Measurements from ENCODE around the gene GPR33.
"Not testable (repeated sequence)": the region's sequence is repeated elsewhere in the genome, so short reads cannot be mapped to it uniquely, and the experiment has no call there.

The GPR33 gene

GRCh38 chr14:31487886-31488285 lies at the start of gene GPR33:
Gene GPR33, minus strand, starts transcription at chr14:31488039. Its CDS starts 4,074 bp downstream, at chr14:31483965.
- no peak for DNase-seq

GRCh38 chr14:31536201-31536960 lies 48.5 kb upstream of the GPR33 start:
- no peak for DNase-seq

- DNase-seq, result no peak
These were observed 42.3 kb upstream of the GPR33 start for GRCh38 chr14:31530136-31530535.

GRCh38 chr14:31529053-31529452 lies 41.2 kb upstream of the GPR33 start:
- DNase-seq, result no peak

- no peak for DNase-seq
These were observed 39.7 kb upstream of the GPR33 start for GRCh38 chr14:31527546-31527945.

GRCh38 chr14:31527087-31527486 lies 39.2 kb upstream of the GPR33 start:
- no peak for DNase-seq

- no peak for DNase-seq
These were observed 23.0 kb upstream of the GPR33 start for GRCh38 chr14:31510855-31511254.

GRCh38 chr14:31510222-31510621 lies 22.4 kb upstream of the GPR33 start:
- DNase-seq, result no peak

- no peak for DNase-seq
These were observed 20.3 kb upstream of the GPR33 start for GRCh38 chr14:31508135-31508534.

- DNase-seq, result no peak
These were observed 17.6 kb upstream of the GPR33 start for GRCh38 chr14:31505411-31505810.

GRCh38 chr14:31501870-31502269 lies 14.0 kb upstream of the GPR33 start:
- DNase-seq, result no peak

- DNase-seq, result no peak
These were observed 5.1 kb upstream of the GPR33 start for GRCh38 chr14:31492759-31493498.

- DNase-seq, result no peak
These were observed 1.9 kb upstream of the GPR33 start for GRCh38 chr14:31489691-31490090.

GRCh38 chr14:31486764-31487163 lies 1.1 kb downstream of the GPR33 start:
- DNase-seq, result no peak

- no peak for DNase-seq
These were observed 3.1 kb downstream of the GPR33 start for GRCh38 chr14:31484754-31485153.

- no peak for DNase-seq
These were observed 7.7 kb downstream of the GPR33 start for GRCh38 chr14:31480156-31480555.

GRCh38 chr14:31479027-31479426 lies 8.8 kb downstream of the GPR33 start:
- no peak for DNase-seq

- DNase-seq, result no peak
These were observed 10.6 kb downstream of the GPR33 start for GRCh38 chr14:31477248-31477647.

- DNase-seq, result no peak
These were observed 11.5 kb downstream of the GPR33 start for GRCh38 chr14:31476131-31476866.

- no peak for DNase-seq
These were observed 21.3 kb downstream of the GPR33 start for GRCh38 chr14:31466554-31466953.

GRCh38 chr14:31465111-31465510 lies 22.7 kb downstream of the GPR33 start:
- no peak for DNase-seq

GRCh38 chr14:31462450-31462849 lies 25.4 kb downstream of the GPR33 start:
- DNase-seq, result not testable (repeated sequence)

GRCh38 chr14:31461545-31461944 lies 26.3 kb downstream of the GPR33 start:
- DNase-seq, result no peak
